ENCODE data around the gene HERPUD1.
"Not testable (repeated sequence)": the region's sequence is repeated elsewhere in the genome, so short reads cannot be mapped to it uniquely, and the experiment has no call there.

The HERPUD1 gene

GRCh38 chr16:56961851-56962281 is 29.9 kb downstream of the HERPUD1 start, which contains the start of gene CETP:
Gene CETP (plus strand): TSS chr16:56961950. CDS start chr16:56961980, 30 bp downstream.
- no peak for DNase-seq

DNA sequence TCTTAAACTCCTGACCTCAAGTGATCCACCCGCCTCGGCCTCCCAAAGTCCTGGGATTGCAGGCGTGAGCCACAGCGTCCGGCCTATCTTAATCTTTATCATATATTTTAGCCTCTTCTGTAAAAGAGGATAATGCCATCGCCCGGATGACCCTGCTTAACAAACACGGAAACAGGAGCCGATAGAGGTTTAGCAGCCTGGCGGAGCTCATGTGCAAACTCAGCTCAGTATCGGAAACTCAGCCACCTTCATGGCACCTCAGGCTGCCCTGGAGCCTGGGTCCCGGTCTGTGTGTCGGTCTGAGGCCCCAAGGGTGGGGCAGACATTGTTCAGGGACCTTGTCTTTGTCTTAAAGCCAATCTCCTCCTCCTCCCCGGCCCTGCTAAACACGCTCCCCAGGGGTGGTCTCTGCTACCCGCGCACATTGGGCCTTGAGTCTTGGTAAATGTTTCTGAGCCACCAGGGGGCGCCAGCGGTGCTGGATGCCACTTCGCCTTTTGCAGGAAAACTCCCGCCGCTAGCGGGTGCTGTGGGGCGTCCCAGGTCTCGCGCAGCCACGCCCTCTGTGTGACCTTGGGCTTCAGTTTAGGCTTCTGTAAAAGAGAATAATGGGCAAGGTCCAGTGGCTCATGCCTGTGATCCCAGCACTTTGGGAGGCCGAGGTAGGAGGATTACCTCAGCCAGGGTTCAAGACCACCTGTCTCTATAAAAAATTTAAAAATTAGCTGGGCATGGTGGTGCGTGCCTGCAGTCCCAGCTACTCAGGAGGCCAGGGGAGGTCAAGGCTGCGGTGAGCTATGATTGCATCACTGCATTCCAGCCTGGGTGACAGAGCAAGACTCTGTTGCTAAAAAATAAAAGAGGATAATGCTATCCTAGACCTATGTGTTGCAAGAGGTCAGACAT is 32.6 kb downstream of the HERPUD1 start:
- peak; percentile 86 for DNase-seq

DNA sequence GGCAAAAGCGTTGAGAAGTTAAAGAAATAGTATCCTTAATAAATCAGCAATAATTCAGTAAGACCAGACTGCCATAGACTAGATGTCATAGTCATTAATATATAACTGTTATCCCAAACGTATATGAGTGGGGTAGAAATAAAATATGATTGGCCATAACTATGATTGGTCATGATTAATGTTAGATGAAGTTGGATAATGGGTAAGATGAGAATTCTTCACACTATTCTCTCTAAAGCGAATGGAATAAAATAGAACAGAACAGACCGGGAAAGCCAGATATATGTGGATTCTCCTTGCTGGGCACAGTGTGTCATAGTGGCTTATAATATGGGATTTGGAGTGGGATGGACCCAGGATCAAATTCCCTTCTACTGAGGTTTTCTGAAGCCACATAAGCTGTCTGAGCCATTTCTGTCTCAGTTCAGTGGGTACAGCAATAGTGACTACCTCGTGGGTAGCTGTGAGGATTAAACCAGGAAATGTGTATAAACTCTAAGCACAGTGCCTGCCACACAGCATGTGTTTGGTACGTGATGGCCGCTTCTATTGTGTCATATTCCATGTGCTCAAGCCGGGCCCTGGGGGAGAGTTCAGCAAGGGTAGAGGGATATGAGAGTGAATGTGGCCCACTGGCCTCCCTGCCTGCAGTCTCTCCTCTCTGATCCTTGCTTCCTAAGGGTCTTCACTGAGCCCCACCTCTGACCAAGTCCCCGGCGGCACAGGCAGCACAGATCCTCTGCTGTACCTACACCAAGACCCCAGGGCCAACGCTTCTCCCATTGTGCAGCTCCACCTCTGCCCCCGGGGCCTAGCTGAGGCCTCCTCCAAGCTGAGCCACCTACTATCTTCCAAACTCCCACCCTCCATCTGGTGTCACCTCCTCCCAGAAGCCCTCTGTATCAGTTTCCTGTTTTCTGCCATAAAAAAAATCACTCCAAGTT is 33.5 kb downstream of the HERPUD1 start:
- no peak for DNase-seq

DNA sequence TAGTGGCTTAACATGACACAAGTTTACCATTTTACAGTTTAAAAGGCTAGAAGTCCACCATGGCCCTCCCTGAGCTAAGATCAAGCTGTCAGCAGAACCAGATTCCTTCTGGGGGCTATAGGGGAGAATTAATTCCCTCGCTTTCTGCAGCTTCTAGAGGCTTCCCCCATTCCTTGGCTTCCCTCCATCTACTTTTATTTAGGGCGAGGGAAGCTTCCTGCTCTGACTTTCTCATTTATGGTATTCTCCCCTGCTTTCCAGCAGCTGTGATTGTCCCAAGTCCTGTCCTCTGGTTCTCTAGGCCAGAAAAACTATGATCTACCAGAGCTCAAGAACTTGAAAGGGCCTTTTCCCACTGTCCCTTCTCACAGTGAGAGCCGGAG is 34.1 kb downstream of the HERPUD1 start:
- no peak for DNase-seq

GRCh38 chr16:56967733-56968132 is 35.8 kb downstream of the HERPUD1 start:
- DNase-seq = no peak

DNA sequence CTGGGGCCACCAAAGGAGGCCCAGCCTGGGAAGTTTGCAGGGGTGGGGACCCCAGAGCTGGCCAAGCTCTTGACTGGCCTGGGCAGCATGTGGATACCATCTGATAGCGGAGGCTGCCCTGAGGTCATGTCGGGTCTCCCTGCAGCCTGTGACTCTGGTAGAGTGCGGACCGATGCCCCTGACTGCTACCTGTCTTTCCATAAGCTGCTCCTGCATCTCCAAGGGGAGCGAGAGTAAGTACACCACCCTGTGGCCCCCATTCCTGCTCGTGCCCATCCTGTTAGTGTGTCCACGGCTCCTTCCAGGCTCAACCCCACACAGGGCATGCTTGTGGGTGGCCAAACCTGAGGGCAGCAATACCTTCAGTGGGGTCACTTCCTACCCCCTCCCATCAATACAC is 37.8 kb downstream of the HERPUD1 start:
- DNase-seq = no peak

DNA sequence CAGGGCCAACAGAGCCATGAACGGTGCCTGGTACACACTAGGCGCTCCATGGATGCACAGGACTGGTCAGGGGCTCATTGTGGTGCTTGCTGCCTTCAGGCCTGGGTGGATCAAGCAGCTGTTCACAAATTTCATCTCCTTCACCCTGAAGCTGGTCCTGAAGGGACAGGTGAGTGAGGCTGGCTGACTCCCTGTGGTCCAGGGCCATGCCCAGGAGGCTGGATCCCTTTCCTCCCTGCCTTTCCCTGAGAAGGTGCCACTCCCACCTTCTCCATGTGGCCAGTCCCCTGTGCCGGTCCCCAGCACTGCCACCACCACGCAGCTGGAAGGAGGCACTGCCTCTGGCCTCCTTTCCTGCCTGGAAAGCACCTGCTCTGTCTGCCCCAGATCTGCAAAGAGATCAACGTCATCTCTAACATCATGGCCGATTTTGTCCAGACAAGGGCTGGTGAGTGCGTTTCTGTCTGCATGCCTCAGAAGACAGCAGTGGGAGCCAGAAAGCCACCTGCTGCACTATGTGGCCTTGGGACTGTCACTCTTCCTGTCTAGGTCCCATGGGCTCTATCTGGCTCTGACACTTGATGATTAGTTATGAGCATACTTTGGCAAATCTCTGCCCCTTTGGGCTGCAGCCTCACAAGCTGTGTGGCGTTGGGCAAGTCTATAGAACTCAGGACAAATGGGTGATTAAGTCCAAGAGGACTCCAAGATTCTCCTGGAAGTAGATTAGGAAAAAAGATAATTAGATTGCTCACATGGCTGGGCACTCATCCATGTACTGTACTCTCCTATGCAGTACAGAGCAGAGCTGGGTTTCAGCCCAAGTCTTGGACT is 39.2 kb downstream of the HERPUD1 start:
- no peak for DNase-seq

DNA sequence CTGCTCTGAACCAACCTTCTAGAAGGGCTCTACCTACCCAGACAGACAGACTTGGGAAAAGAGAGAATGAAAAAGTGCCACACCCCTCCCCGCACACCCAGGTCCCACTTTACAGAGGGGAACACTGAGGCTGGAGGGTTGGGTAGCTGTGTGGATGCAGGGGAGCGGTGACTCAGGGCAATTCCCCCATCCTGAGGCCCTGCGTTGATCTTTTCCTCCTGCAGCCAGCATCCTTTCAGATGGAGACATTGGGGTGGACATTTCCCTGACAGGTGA is 39.8 kb downstream of the HERPUD1 start:
- DNase-seq = no peak

- no peak for DNase-seq
Observed at GRCh38 chr16:56972403-56973293, 40.7 kb downstream of the HERPUD1 start.

GRCh38 chr16:56973294-56973689 is 41.4 kb downstream of the HERPUD1 start:
- no peak for DNase-seq

- DNase-seq = not testable (repeated sequence)
Observed at GRCh38 chr16:56973899-56974298, 42.0 kb downstream of the HERPUD1 start.

DNA sequence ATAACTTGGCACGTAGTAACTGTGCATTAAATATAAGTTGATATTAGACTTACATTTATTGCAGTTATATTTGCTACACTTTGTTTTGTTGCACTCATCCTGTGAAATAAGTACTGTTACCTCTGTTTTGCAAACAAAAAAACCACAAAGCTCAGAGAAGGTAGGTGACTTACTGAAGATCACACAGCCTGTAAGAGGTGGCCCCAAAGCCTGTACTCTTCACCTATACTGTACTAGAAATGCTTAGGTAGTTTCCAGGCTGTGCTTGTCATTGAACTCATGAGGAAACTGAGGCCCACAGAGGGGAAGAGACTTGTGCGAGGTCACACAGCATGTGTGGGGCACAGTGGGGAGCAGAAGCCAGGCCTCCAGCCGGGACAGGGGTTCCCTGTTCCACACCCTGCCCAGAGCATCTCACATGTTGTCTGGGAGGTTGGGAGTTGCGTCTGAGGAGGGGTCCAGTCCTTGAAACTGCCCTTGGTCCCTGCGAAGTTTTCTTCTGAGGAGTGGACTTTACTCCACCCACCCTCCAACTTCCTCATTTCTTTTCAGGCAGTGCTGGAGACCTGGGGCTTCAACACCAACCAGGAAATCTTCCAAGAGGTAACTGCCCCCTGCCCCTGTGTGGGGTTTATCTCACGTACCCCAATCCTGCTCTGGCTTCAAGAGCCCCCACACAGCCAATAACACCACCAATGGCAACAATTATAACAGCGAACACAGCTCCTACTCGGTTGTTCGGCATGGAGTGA is 42.8 kb downstream of the HERPUD1 start:
- DNase-seq = no peak

- DNase-seq = no peak
Observed at GRCh38 chr16:56975714-56976113, 43.8 kb downstream of the HERPUD1 start.

- DNase-seq = no peak
Observed at GRCh38 chr16:56977216-56977615, 45.3 kb downstream of the HERPUD1 start.

DNA sequence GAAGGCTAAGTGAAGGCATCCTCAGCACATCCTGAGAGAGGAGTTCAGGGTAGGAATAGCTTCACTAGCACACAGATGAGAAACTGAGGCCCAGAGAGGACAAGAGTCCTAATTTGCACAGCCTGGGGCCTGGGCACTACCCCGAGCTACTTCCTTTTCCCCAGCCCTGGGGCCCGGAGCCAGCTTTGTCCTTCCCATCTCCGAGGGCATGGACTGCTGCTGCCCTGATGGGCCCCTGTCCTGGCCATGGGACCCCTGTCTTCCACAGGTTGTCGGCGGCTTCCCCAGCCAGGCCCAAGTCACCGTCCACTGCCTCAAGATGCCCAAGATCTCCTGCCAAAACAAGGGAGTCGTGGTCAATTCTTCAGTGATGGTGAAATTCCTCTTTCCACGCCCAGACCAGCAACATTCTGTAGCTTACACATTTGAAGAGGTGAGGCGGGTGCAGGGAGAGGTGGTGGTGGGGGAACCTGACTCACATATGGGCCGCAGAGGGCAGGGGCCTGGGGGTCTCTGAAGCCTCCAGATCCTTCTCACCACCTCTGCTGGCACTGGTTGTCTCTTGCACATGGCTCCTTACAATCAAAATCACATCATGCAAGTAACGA is 46.0 kb downstream of the HERPUD1 start:
- no peak for DNase-seq

DNA sequence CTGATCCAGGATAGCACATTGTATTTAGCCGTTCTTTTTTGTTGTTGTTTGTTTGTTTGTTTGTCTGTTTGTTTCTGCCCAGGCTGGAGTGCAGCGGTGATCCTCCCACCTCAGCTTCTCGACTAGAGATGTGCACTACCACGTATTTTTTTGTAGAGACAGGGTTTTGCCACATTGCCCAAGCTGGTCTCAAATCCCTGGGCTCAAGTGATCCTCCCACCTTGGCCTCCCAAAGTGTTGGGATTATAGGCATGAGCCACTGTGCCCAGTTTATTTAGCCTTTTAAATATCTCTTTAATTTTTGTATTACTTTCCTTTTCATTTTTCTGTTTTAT is 48.2 kb downstream of the HERPUD1 start:
- DNase-seq = no peak

- DNase-seq = no peak
Observed at GRCh38 chr16:56980792-56981724, 49.1 kb downstream of the HERPUD1 start.

GRCh38 chr16:56981729-56982271 is 49.9 kb downstream of the HERPUD1 start:
- DNase-seq = no peak

- no peak for DNase-seq
Observed at GRCh38 chr16:56982695-56983094, 50.8 kb downstream of the HERPUD1 start.
